Measurements from ENCODE around the gene IL17RD. TPM values are rescaled to one million over a fixed set of nuclear protein-coding genes. Genes with fewer than 3 reads are reported as not detected.

Gene IL17RD
- total RNA-seq, 1 experiment from 2014 or later: 8.3 TPM

- Histone ChIP-seq H3K36me3 (ENCODE audit: low read depth) (0 out of 2 replicates have a peak, but pooled peaks cover 3% of the 10 kb centered on the region), H4K20me1 (ENCODE audit: insufficient read depth) (no peaks in the 10 kb centered on the region), H3K9me3 (ENCODE audit: insufficient read depth, low read depth) (no peaks in the 10 kb centered on the region), H3K4me1 (replicated peaks; ENCODE audit: insufficient read depth) (no peaks in the 10 kb centered on the region), H3K27ac (no peak overlapping the region), H2AFZ (no peak overlapping the region), H3K79me2 (ENCODE audit: low read depth) (peaks cover 26% of the 10 kb centered on the region), H3K9me2 (ENCODE audit: insufficient read depth) (no peaks in the 10 kb centered on the region), H3K4me3 (no peak overlapping the region), H3K4me2 (no peak overlapping the region), H3F3A (ENCODE audit: insufficient read depth, low read depth) (no peaks in the 10 kb centered on the region), H3K27me3 (ENCODE audit: insufficient read depth, low read depth) (no peaks in the 10 kb centered on the region)
- DNase-seq: no peak
- BruUV-seq (replicated peaks): no TSS peak
- ChIA-PET CTCF (no interaction called here), POLR2A (ENCODE audit: unreplicated experiment) (interaction anchor here (0.5 to 0.6 kb wide), 2 partner anchors 147 to 492 kb away, joined by 4 to 5 read pairs; partner anchors contain the start of gene CCDC66)
- TF ChIP-seq, protein P1, sequence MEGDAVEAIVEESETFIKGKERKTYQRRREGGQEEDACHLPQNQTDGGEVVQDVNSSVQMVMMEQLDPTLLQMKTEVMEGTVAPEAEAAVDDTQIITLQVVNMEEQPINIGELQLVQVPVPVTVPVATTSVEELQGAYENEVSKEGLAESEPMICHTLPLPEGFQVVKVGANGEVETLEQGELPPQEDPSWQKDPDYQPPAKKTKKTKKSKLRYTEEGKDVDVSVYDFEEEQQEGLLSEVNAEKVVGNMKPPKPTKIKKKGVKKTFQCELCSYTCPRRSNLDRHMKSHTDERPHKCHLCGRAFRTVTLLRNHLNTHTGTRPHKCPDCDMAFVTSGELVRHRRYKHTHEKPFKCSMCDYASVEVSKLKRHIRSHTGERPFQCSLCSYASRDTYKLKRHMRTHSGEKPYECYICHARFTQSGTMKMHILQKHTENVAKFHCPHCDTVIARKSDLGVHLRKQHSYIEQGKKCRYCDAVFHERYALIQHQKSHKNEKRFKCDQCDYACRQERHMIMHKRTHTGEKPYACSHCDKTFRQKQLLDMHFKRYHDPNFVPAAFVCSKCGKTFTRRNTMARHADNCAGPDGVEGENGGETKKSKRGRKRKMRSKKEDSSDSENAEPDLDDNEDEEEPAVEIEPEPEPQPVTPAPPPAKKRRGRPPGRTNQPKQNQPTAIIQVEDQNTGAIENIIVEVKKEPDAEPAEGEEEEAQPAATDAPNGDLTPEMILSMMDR (conservative IDR thresholded peaks at IDR 0.05): no peak
- no peak for TF ChIP-seq EZH2 (IDR thresholded peaks at IDR 0.05; ENCODE audit: low read depth)
- intact Hi-C loops (cut with micrococcal nuclease; ENCODE audit: unreplicated experiment): no loop called here
These were observed 116.4 kb downstream of the IL17RD start for GRCh38 chr3:57048728-57049127.

DNA sequence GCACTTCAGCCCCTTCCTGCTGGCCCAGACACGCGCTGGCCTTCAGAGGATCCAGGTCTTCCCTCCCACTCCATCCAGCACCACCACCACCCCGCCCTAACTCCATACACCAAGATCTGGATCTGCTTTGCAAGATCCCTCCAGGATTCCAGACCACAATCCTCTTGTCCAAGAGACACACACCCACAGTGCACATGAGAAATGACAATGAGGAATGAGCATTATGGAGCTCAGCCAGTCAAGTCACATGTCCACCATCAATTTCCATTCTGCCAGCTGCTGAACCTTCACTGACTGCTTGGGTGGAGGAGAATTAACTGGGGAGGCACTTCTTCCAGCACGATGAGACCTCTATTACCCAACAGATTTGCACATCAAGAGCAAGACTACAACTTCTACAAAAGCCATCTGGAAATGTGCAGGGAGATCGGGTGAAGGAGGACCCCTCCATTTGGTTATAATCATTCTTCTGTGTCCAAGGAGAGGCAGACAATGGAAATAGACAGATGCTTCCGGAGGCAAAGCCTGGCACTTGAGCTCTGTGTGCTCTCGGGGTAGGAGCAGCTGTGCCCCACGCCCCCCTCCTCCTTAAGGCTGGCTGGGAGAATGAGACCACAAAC lies 117.0 kb downstream of the IL17RD start:
- no peaks in the 10 kb centered on the region for H3K27me3 ChIP-seq (ENCODE audit: insufficient read depth, low read depth)
- no TSS peak for BruUV-seq (replicated peaks)
- no peaks in the 10 kb centered on the region for H3K9me3 ChIP-seq (ENCODE audit: insufficient read depth, low read depth)
- H3F3A ChIP-seq (ENCODE audit: insufficient read depth, low read depth): no peaks in the 10 kb centered on the region
- no peak overlapping the region for H3K4me3 ChIP-seq
- no peak overlapping the region for H3K4me2 ChIP-seq
- H3K79me2 ChIP-seq (ENCODE audit: low read depth): peaks cover 26% of the 10 kb centered on the region
- TF ChIP-seq, protein P1 (conservative IDR thresholded peaks at IDR 0.05): no peak
- no peak for TF ChIP-seq EZH2 (IDR thresholded peaks at IDR 0.05; ENCODE audit: low read depth)
- H4K20me1 ChIP-seq (ENCODE audit: insufficient read depth): no peaks in the 10 kb centered on the region
- ChIA-PET POLR2A (ENCODE audit: unreplicated experiment) (interaction anchor here (0.5 to 0.6 kb wide), 2 partner anchors 148 to 491 kb away, joined by 4 to 5 read pairs; partner anchors contain the start of gene CCDC66), CTCF (no interaction called here)
- no peak overlapping the region for H2AFZ ChIP-seq
- H3K9me2 ChIP-seq (ENCODE audit: insufficient read depth): no peaks in the 10 kb centered on the region
- intact Hi-C loops (cut with micrococcal nuclease; ENCODE audit: unreplicated experiment): no loop called here
- no peak overlapping the region for H3K27ac ChIP-seq
- H3K36me3 ChIP-seq (ENCODE audit: low read depth): 0 out of 2 replicates have a peak, but pooled peaks cover 3% of the 10 kb centered on the region
- H3K4me1 ChIP-seq (replicated peaks; ENCODE audit: insufficient read depth): no peaks in the 10 kb centered on the region
- DNase-seq: no peak

DNA sequence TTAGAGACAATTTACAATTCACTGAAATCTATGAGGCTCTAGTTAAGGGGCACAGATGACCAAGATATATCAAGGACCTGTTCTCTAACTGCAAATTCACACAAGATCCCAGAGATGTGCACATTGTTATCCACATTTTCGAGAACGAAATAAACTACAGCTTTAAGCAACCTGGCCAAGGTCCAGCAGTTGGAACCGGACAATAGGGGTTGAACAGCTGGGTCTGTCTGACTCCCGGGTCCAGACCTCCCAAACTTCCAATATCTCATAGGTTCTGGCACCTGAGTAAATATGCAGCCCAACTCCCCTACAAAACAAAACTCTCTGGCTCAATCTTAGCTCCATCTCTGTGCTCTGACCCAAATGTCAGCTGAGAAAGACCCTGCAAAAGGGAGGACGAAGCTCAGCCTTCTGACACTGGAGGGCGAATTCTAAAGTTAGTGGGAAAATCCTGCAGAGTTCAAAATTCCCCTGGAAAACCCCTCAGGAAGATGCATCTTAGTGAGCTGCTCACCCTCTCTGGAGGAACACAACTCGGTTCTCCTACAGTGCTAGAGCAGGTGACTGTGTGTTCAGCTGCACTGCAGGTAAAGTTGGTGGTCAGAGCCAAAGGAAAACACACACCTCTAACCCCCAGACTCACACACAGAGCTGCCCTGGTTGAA lies 118.9 kb downstream of the IL17RD start:
- TF ChIP-seq, protein P1 (conservative IDR thresholded peaks at IDR 0.05): no peak
- TF ChIP-seq EZH2 (IDR thresholded peaks at IDR 0.05; ENCODE audit: low read depth): no peak
- ChIA-PET POLR2A (ENCODE audit: unreplicated experiment) (no interaction called here), CTCF (no interaction called here)
- Histone ChIP-seq H3K4me3 (no peak overlapping the region), H4K20me1 (ENCODE audit: insufficient read depth) (no peaks in the 10 kb centered on the region), H3K27me3 (ENCODE audit: insufficient read depth, low read depth) (no peaks in the 10 kb centered on the region), H3K4me2 (no peak overlapping the region), H3K36me3 (ENCODE audit: low read depth) (0 out of 2 replicates have a peak, but pooled peaks cover 3% of the 10 kb centered on the region), H3K79me2 (ENCODE audit: low read depth) (peaks cover 16% of the 10 kb centered on the region; the same call in 1 of the 2 replicates), H3K4me1 (replicated peaks; ENCODE audit: insufficient read depth) (no peaks in the 10 kb centered on the region), H3K27ac (no peak overlapping the region), H3K9me2 (ENCODE audit: insufficient read depth) (no peaks in the 10 kb centered on the region), H2AFZ (no peak overlapping the region), H3K9me3 (ENCODE audit: insufficient read depth, low read depth) (no peaks in the 10 kb centered on the region), H3F3A (ENCODE audit: insufficient read depth, low read depth) (no peaks in the 10 kb centered on the region)
- no TSS peak for BruUV-seq (replicated peaks)
- intact Hi-C loops (cut with micrococcal nuclease; ENCODE audit: unreplicated experiment): no loop called here
- no peak for DNase-seq
